ENCODE data around the gene ZNF57.
"Not testable (repeated sequence)": the region's sequence is repeated elsewhere in the genome, so short reads cannot be mapped to it uniquely, and the experiment has no call there.

Gene ZNF57

GRCh38 chr19:2869618-2870017 is 31.1 kb upstream of the ZNF57 start:
- no peak overlapping the region for H3K4me3 ChIP-seq (ENCODE audit: low read depth in 1 of 2, low read length in 2 of 2)
- H3K27me3 ChIP-seq (ENCODE audit: control insufficient read depth in 1 of 2, insufficient read depth in 2 of 2, low read length in 2 of 2): no peaks in the 10 kb centered on the region
- no peaks in the 10 kb centered on the region for H3K9me3 ChIP-seq (ENCODE audit: low read length)
- H3K27ac ChIP-seq (ENCODE audit: low read depth, low read length): no peak overlapping the region
- no peaks in the 10 kb centered on the region for H3K4me1 ChIP-seq (ENCODE audit: insufficient read depth, low read length)
- H3K36me3 ChIP-seq (ENCODE audit: insufficient read depth, low read length): no peaks in the 10 kb centered on the region
- no peak overlapping the region for H3K9ac ChIP-seq (ENCODE audit: low read length)

GRCh38 chr19:2872175-2872574 is 28.6 kb upstream of the ZNF57 start:
- H3K4me3 ChIP-seq (ENCODE audit: low read depth in 1 of 2, low read length in 2 of 2); H3K27ac ChIP-seq (ENCODE audit: low read depth, low read length); H3K9ac ChIP-seq (ENCODE audit: low read length); H3K9me3 ChIP-seq (ENCODE audit: low read length); H3K36me3 ChIP-seq (ENCODE audit: insufficient read depth, low read length); H3K4me1 ChIP-seq (ENCODE audit: insufficient read depth, low read length); H3K27me3 ChIP-seq (ENCODE audit: control insufficient read depth in 1 of 2, insufficient read depth in 2 of 2, low read length in 2 of 2): not testable (repeated sequence)

GRCh38 chr19:2877398-2878331 is 23.1 kb upstream of the ZNF57 start:
- H3K27ac ChIP-seq (ENCODE audit: low read depth, low read length): no peak overlapping the region
- H3K27me3 ChIP-seq (ENCODE audit: control insufficient read depth in 1 of 2, insufficient read depth in 2 of 2, low read length in 2 of 2): no peaks in the 10 kb centered on the region
- H3K4me3 ChIP-seq (ENCODE audit: low read depth in 1 of 2, low read length in 2 of 2): peak overlapping the region in 1 of 2 donors; percentile 23
- no peak overlapping the region for H3K9ac ChIP-seq (ENCODE audit: low read length)
- no peaks in the 10 kb centered on the region for H3K4me1 ChIP-seq (ENCODE audit: insufficient read depth, low read length)
- peaks cover 16% of the 10 kb centered on the region for H3K9me3 ChIP-seq (ENCODE audit: low read length)
- H3K36me3 ChIP-seq (ENCODE audit: insufficient read depth, low read length): no peaks in the 10 kb centered on the region

GRCh38 chr19:2883686-2884439 is 16.9 kb upstream of the ZNF57 start:
- Histone ChIP-seq H3K27ac (ENCODE audit: low read depth, low read length) (no peak overlapping the region), H3K36me3 (ENCODE audit: insufficient read depth, low read length) (no peaks in the 10 kb centered on the region), H3K9me3 (ENCODE audit: low read length) (no peaks in the 10 kb centered on the region), H3K9ac (ENCODE audit: low read length) (no peak overlapping the region), H3K4me3 (ENCODE audit: low read depth in 1 of 2, low read length in 2 of 2) (no peak overlapping the region), H3K27me3 (ENCODE audit: control insufficient read depth in 1 of 2, insufficient read depth in 2 of 2, low read length in 2 of 2) (no peaks in the 10 kb centered on the region), H3K4me1 (ENCODE audit: insufficient read depth, low read length) (peaks cover 4% of the 10 kb centered on the region)

- no peak overlapping the region for H3K27ac ChIP-seq (ENCODE audit: low read depth, low read length)
- no peak overlapping the region for H3K9ac ChIP-seq (ENCODE audit: low read length)
- no peak overlapping the region for H3K4me3 ChIP-seq (ENCODE audit: low read depth in 1 of 2, low read length in 2 of 2)
Measured at GRCh38 chr19:2885736-2886135, 15.0 kb upstream of the ZNF57 start.

DNA sequence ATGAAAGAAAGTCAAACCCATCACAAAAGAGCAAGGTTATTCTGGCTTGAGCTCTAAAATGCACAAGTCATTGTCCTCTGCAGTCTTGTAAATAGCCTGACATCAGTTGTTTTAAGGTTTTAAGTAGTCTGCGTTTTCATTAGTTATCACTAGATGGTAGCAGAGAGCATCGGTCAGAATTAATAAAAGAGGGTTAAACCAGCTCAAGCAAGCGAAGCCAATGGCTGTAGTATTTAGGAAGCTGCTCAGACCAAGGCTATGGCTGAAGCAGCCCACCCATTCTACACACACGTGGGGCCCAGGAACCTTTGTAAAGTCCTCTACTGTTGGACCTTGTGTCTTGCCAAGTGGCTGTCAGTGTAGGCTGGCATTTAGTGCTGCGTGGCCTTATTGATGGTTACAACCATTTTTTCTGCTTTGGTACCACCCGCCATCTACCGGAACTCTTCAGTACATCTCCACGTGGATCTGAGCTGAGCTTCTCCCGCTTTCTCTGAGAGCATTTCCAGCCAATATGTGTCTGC is 13.3 kb upstream of the ZNF57 start:
- H3K9me3 ChIP-seq (ENCODE audit: low read length): no peaks in the 10 kb centered on the region
- no peaks in the 10 kb centered on the region for H3K27me3 ChIP-seq (ENCODE audit: control insufficient read depth in 1 of 2, insufficient read depth in 2 of 2, low read length in 2 of 2)
- no peaks in the 10 kb centered on the region for H3K36me3 ChIP-seq (ENCODE audit: insufficient read depth, low read length)
- H3K4me1 ChIP-seq (ENCODE audit: insufficient read depth, low read length): peaks cover 4% of the 10 kb centered on the region
- H3K27ac ChIP-seq (ENCODE audit: low read depth, low read length): no peak overlapping the region
- no peak overlapping the region for H3K9ac ChIP-seq (ENCODE audit: low read length)
- no peak overlapping the region for H3K4me3 ChIP-seq (ENCODE audit: low read depth in 1 of 2, low read length in 2 of 2)

More at GRCh38 chr19:2885736-2886135, 15.0 kb upstream of the ZNF57 start:
- Histone ChIP-seq H3K9me3 (ENCODE audit: low read length) (no peaks in the 10 kb centered on the region), H3K4me1 (ENCODE audit: insufficient read depth, low read length) (peaks cover 4% of the 10 kb centered on the region), H3K27me3 (ENCODE audit: control insufficient read depth in 1 of 2, insufficient read depth in 2 of 2, low read length in 2 of 2) (no peaks in the 10 kb centered on the region), H3K36me3 (ENCODE audit: insufficient read depth, low read length) (no peaks in the 10 kb centered on the region)

GRCh38 chr19:2888731-2889224 is 11.9 kb upstream of the ZNF57 start:
- Histone ChIP-seq H3K27me3 (ENCODE audit: control insufficient read depth in 1 of 2, insufficient read depth in 2 of 2, low read length in 2 of 2) (no peaks in the 10 kb centered on the region), H3K27ac (ENCODE audit: low read depth, low read length) (no peak overlapping the region), H3K4me3 (ENCODE audit: low read depth in 1 of 2, low read length in 2 of 2) (no peak overlapping the region), H3K36me3 (ENCODE audit: insufficient read depth, low read length) (no peaks in the 10 kb centered on the region), H3K9me3 (ENCODE audit: low read length) (no peaks in the 10 kb centered on the region), H3K4me1 (ENCODE audit: insufficient read depth, low read length) (peaks cover 4% of the 10 kb centered on the region), H3K9ac (ENCODE audit: low read length) (no peak overlapping the region)

- not testable (repeated sequence) for H3K9ac ChIP-seq (ENCODE audit: low read length); H3K27ac ChIP-seq (ENCODE audit: low read depth, low read length); H3K4me3 ChIP-seq (ENCODE audit: low read depth in 1 of 2, low read length in 2 of 2); H3K4me1 ChIP-seq (ENCODE audit: insufficient read depth, low read length); H3K9me3 ChIP-seq (ENCODE audit: low read length); H3K27me3 ChIP-seq (ENCODE audit: control insufficient read depth in 1 of 2, insufficient read depth in 2 of 2, low read length in 2 of 2); H3K36me3 ChIP-seq (ENCODE audit: insufficient read depth, low read length)
Measured at GRCh38 chr19:2890531-2890930, 10.2 kb upstream of the ZNF57 start.

DNA sequence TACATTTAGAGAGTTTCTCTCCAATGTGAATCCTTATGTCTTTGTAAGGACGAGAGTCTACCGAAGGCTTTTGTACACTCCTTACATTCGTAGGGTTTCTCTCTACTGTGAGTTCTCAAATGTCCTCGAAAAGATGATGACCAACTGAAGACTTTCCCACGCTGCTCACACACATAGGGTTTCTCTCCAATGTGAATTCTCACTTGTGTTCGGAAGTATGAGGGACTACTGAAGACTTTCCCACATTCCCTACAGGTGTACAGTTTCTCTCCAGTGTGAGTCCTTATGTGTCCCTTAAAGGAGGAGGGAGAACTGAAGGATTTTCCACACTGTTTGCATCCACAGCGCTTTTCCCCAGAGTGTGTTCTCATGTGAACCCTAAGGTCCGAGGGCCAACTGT is 4.0 kb upstream of the ZNF57 start:
- Histone ChIP-seq H3K9ac (ENCODE audit: low read length) (no peak overlapping the region), H3K4me3 (ENCODE audit: low read depth in 1 of 2, low read length in 2 of 2) (no peak overlapping the region), H3K4me1 (ENCODE audit: insufficient read depth, low read length) (peaks cover under 1% of the 10 kb centered on the region), H3K36me3 (ENCODE audit: insufficient read depth, low read length) (no peaks in the 10 kb centered on the region), H3K27me3 (ENCODE audit: control insufficient read depth in 1 of 2, insufficient read depth in 2 of 2, low read length in 2 of 2) (no peaks in the 10 kb centered on the region), H3K27ac (ENCODE audit: low read depth, low read length) (no peak overlapping the region), H3K9me3 (ENCODE audit: low read length) (no peaks in the 10 kb centered on the region)

GRCh38 chr19:2902590-2903218 is 2.0 kb downstream of the ZNF57 start:
- Histone ChIP-seq H3K27ac (ENCODE audit: low read depth, low read length) (no peak overlapping the region), H3K36me3 (ENCODE audit: insufficient read depth, low read length) (no peaks in the 10 kb centered on the region), H3K27me3 (ENCODE audit: control insufficient read depth in 1 of 2, insufficient read depth in 2 of 2, low read length in 2 of 2) (no peaks in the 10 kb centered on the region), H3K4me1 (ENCODE audit: insufficient read depth, low read length) (peaks cover 4% of the 10 kb centered on the region), H3K4me3 (ENCODE audit: low read depth in 1 of 2, low read length in 2 of 2) (no peak overlapping the region), H3K9ac (ENCODE audit: low read length) (no peak overlapping the region), H3K9me3 (ENCODE audit: low read length) (no peaks in the 10 kb centered on the region)

DNA sequence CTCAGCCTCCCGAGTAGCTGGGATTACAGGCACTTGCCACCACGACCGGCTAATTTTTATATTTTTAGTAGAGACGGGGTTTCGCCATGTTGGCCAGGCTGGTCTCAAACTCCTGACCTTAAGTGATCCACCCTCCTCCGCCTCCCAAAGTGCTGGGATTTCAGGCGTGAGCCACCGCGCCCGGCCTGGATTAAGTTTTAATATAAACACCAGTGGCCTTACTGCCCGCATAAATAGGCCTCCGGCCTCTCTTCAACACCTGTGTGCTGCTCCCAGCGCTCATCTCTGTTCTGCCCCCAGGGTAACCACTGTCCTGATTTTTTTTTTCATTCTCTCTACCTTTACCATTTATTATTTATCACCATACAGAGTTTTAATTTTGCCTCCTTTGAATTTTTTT is 2.6 kb downstream of the ZNF57 start:
- not testable (repeated sequence) for H3K27ac ChIP-seq (ENCODE audit: low read depth, low read length)

More for the DNA sequence above, 2.6 kb downstream of the ZNF57 start:
- not testable (repeated sequence) for H3K9ac ChIP-seq (ENCODE audit: low read length); H3K4me1 ChIP-seq (ENCODE audit: insufficient read depth, low read length); H3K36me3 ChIP-seq (ENCODE audit: insufficient read depth, low read length); H3K4me3 ChIP-seq (ENCODE audit: low read depth in 1 of 2, low read length in 2 of 2); H3K27me3 ChIP-seq (ENCODE audit: control insufficient read depth in 1 of 2, insufficient read depth in 2 of 2, low read length in 2 of 2); H3K9me3 ChIP-seq (ENCODE audit: low read length)
